GM21528 (cell line): ENCODE data around the gene SMKR1.
"Not testable (repeated sequence)": the region's sequence is repeated elsewhere in the genome, so short reads cannot be mapped to it uniquely, and the experiment has no call there.

Experiments used
- ATAC-seq: cut with Tn5 transposase; IDR thresholded peaks from one replicate; pipeline ENCODE4 v1.9.1; 2021; ENCODE audit warnings: mild to moderate bottlenecking, moderate library complexity; ENCODE audit not compliant: unreplicated experiment, low FRiP score

SMKR1 gene

GRCh38 chr7:129524405-129524804 is 22.1 kb downstream of the SMKR1 start:
- ATAC-seq = not testable (repeated sequence)

GRCh38 chr7:129525225-129525862 is 23.0 kb downstream of the SMKR1 start:
- no peak for ATAC-seq

GRCh38 chr7:129529643-129530042 is 27.3 kb downstream of the SMKR1 start:
- no peak for ATAC-seq

GRCh38 chr7:129530795-129531391 is 28.6 kb downstream of the SMKR1 start:
- ATAC-seq = no peak

- ATAC-seq = no peak
Observed at GRCh38 chr7:129531721-129532120, 29.4 kb downstream of the SMKR1 start.

- no peak for ATAC-seq
Observed at GRCh38 chr7:129532375-129532774, 30.0 kb downstream of the SMKR1 start.

- not testable (repeated sequence) for ATAC-seq
Observed at GRCh38 chr7:129534558-129535274, 32.4 kb downstream of the SMKR1 start.

GRCh38 chr7:129535896-129536295 is 33.6 kb downstream of the SMKR1 start:
- ATAC-seq = no peak

GRCh38 chr7:129536323-129536722 is 34.0 kb downstream of the SMKR1 start:
- ATAC-seq = no peak

GRCh38 chr7:129538790-129539189 is 36.5 kb downstream of the SMKR1 start:
- ATAC-seq = no peak

- no peak for ATAC-seq
Observed at GRCh38 chr7:129540340-129540739, 38.0 kb downstream of the SMKR1 start.

- ATAC-seq = no peak
Observed at GRCh38 chr7:129544700-129545099, 42.4 kb downstream of the SMKR1 start.

GRCh38 chr7:129550693-129551360 is 48.5 kb downstream of the SMKR1 start:
- no peak for ATAC-seq

GRCh38 chr7:129553899-129554461 is 51.6 kb downstream of the SMKR1 start:
- ATAC-seq = no peak

GRCh38 chr7:129556607-129557133 is 54.3 kb downstream of the SMKR1 start:
- no peak for ATAC-seq

- ATAC-seq = no peak
Observed at GRCh38 chr7:129557686-129558481, 55.6 kb downstream of the SMKR1 start.

GRCh38 chr7:129559564-129559963 is 57.2 kb downstream of the SMKR1 start:
- no peak for ATAC-seq

- ATAC-seq = no peak
Observed at GRCh38 chr7:129560831-129561230, 58.5 kb downstream of the SMKR1 start.

GRCh38 chr7:129561677-129562359 is 59.5 kb downstream of the SMKR1 start:
- no peak for ATAC-seq
